Testis (tissue), 2 donors: ENCODE data around the gene SNAP25.

Experiments
- CTCF ChIP-seq, 3 experiments: fragments of 450-650 bp in 2 of 3; fragments of 200-600 bp in 1 of 3; sonication (generic) in 1 of 3; IDR thresholded peaks; one replicate each; pipeline ENCODE4 v1.5.1; 2016 to 2019; ENCODE audit warnings: antibody characterized with exemption in 3 of 3, mild to moderate bottlenecking in 2 of 3, moderate library complexity in 1 of 3
- POLR2A ChIP-seq: fragments of 450-650 bp; IDR thresholded peaks from one replicate; pipeline ENCODE4 v1.6.1; 2017; ENCODE audit warnings: antibody characterized with exemption, mild to moderate bottlenecking, moderate library complexity

GRCh38 chr20:10178091-10178490 lies 40.5 kb upstream of the SNAP25 start:
- no peak for TF ChIP-seq CTCF (IDR thresholded peaks at IDR 0.05)
- TF ChIP-seq POLR2A: no peak
